MM.1S (cell line): Measurements from ENCODE around the gene NEDD4L.

Source experiments
- DNase-seq: peaks from one replicate; pipeline ENCODE4 v3.0.0-alpha.2; 2015
- H2AFZ ChIP-seq: fragments of 300-600 bp; sonication (generic); 2 replicates; pipeline ENCODE4 v1.6.0; 2016; ENCODE audit warnings: antibody characterized with exemption, low read length
- H3F3A ChIP-seq: fragments of 300-600 bp; sonication (generic); 2 replicates; pipeline ENCODE4 v1.6.1; 2016; ENCODE audit warnings: mild to moderate bottlenecking, antibody characterized with exemption, low read length, moderate library complexity, mixed read lengths; ENCODE audit not compliant: insufficient read depth
- H3K27ac ChIP-seq: fragments of 300-600 bp; sonication (generic); 2 replicates; pipeline ENCODE4 v1.5.1; 2016; ENCODE audit warnings: mild to moderate bottlenecking, low read length
- H3K27me3 ChIP-seq: fragments of 300-600 bp; sonication (generic); replicated peaks from 2 replicates; pipeline ENCODE4 v1.6.0; 2016; ENCODE audit warnings: low read length; ENCODE audit not compliant: insufficient read depth
- H3K36me3 ChIP-seq: fragments of 300-600 bp; sonication (generic); replicated peaks from 2 replicates; pipeline ENCODE4 v1.6.1; 2016; ENCODE audit warnings: mild to moderate bottlenecking, low read length, mixed read lengths; ENCODE audit not compliant: insufficient read depth
- H3K4me1 ChIP-seq: fragments of 300-600 bp; sonication (generic); 2 replicates; pipeline ENCODE4 v1.6.1; 2016; ENCODE audit warnings: low read length, mixed read lengths
- H3K4me2 ChIP-seq: fragments of 300-600 bp; sonication (generic); 2 replicates; pipeline ENCODE4 v1.6.0; 2016; ENCODE audit warnings: low read depth, low read length
- H3K4me3 ChIP-seq: fragments of 300-600 bp; sonication (generic); 2 replicates; pipeline ENCODE4 v1.5.1; 2016; ENCODE audit warnings: low read length, mixed read lengths
- H3K79me2 ChIP-seq: fragments of 300-600 bp; sonication (generic); 2 replicates; pipeline ENCODE4 v1.6.1; 2016; ENCODE audit warnings: mixed run types, low read length, mixed read lengths
- H3K9ac ChIP-seq: fragments of 300-600 bp; sonication (generic); 2 replicates; pipeline ENCODE4 v1.6.1; 2016; ENCODE audit warnings: low read length, mixed read lengths
- H3K9me2 ChIP-seq: fragments of 300-600 bp; sonication (generic); replicated peaks from 2 replicates; pipeline ENCODE4 v1.6.1; 2016; ENCODE audit warnings: mild to moderate bottlenecking, low read length, mixed read lengths; ENCODE audit not compliant: insufficient read depth
- H3K9me3 ChIP-seq: fragments of 300-600 bp; sonication (generic); replicated peaks from 2 replicates; pipeline ENCODE4 v1.6.1; 2016; ENCODE audit warnings: mild to moderate bottlenecking, low read length, mixed read lengths; ENCODE audit not compliant: insufficient read depth
- H4K20me1 ChIP-seq: fragments of 300-600 bp; sonication (generic); 2 replicates; pipeline ENCODE4 v1.6.1; 2016; ENCODE audit warnings: mild to moderate bottlenecking, low read length, moderate library complexity, mixed read lengths; ENCODE audit not compliant: insufficient read depth
- CTCF ChIP-seq: fragments of 300-600 bp; sonication (generic); IDR thresholded peaks from 2 replicates; pipeline ENCODE4 v1.5.1; 2016; ENCODE audit warnings: antibody characterized with exemption, low read length, mixed read lengths
- EZH2 ChIP-seq: fragments of 300-600 bp; sonication (generic); optimal IDR thresholded peaks from 2 replicates; pipeline ENCODE3; 2017; ENCODE audit warnings: low read depth, mild to moderate bottlenecking, antibody characterized with exemption, low read length, mixed read lengths
- EZH2phosphoT487 ChIP-seq: fragments of 300-600 bp; sonication (generic); IDR thresholded peaks from 2 replicates; pipeline ENCODE4 v1.6.1; 2018; ENCODE audit warnings: antibody characterized with exemption, low read length

NEDD4L gene

GRCh38 chr18:58239879-58240278, 195.9 kb downstream of the NEDD4L start:
- Histone ChIP-seq H4K20me1 (no peaks in the 10 kb centered on the region), H3K9me3 (no peaks in the 10 kb centered on the region), H3K4me1 (no peaks in the 10 kb centered on the region), H3K36me3 (no peaks in the 10 kb centered on the region), H3K79me2 (no peaks in the 10 kb centered on the region), H3K9ac (no peak overlapping the region), H3K4me3 (no peak overlapping the region), H3K9me2 (no peaks in the 10 kb centered on the region), H3K27ac (no peak overlapping the region), H3K27me3 (no peaks in the 10 kb centered on the region), H3F3A (no peaks in the 10 kb centered on the region), H3K4me2 (no peak overlapping the region), H2AFZ (no peak overlapping the region)
- DNase-seq: no peak
- TF ChIP-seq CTCF (no peak), EZH2 (no peak), EZH2phosphoT487 (no peak)

DNA sequence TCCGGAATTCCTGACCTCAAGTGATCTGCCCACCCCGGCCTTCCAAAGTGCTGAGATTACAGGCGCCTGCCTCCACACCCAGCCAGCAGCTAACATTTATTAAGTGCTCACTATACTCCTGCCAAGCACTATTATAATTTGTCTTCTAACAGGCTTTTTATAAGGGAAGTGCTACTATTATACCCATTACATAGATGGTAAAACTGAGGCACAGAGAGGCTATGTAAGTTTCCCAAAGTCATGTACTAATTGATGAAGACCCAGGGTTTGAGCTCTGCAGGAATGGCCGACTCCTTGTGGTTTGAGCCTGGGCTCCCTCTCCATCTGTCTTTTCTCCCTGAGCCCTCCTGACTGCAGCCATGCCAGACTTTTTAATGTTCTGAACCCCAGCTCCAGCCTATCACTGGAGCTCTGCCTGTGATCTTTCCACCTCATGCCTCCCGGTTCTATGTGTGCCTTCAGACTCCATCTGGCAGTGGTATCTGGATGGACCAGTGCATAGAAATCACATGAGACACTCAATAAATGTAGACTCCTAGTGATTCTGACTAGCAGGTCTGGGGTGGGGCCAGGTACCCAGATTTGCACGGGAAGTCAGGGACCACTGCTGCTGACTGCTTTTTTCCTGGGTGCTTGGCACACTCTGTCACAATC, 197.1 kb downstream of the NEDD4L start:
- H3K27ac ChIP-seq: no peak overlapping the region
- no peaks in the 10 kb centered on the region for H3K79me2 ChIP-seq
- H3K4me3 ChIP-seq: no peak overlapping the region
- no peaks in the 10 kb centered on the region for H3K27me3 ChIP-seq
- no peaks in the 10 kb centered on the region for H4K20me1 ChIP-seq
- no peaks in the 10 kb centered on the region for H3K36me3 ChIP-seq
- DNase-seq: no peak
- H3K4me1 ChIP-seq: no peaks in the 10 kb centered on the region
- H3K9me3 ChIP-seq: no peaks in the 10 kb centered on the region
- no peak overlapping the region for H2AFZ ChIP-seq
- H3K4me2 ChIP-seq: no peak overlapping the region
- no peak overlapping the region for H3K9ac ChIP-seq
- H3K9me2 ChIP-seq: no peaks in the 10 kb centered on the region
- TF ChIP-seq EZH2 (no peak), CTCF (no peak), EZH2phosphoT487 (no peak)
- no peaks in the 10 kb centered on the region for H3F3A ChIP-seq

DNA sequence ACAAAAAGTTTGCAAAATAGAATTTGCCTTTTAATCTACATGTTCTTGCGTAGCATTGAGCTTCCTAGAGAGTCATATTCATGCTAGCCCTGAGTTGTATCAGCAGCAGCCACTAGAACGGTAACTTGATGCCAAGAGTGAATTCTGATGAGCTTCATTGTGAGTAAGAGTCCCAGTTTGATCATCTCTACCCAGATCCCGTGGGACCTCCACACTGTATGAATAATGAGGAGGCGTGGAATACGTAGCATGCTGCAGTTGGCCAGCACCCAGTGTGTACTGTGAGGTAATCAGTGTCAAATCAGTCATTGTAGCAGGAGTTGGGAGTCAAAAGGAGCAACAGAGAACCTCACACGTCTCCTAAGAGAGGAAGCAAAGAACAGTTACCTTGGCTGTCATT, 197.9 kb downstream of the NEDD4L start:
- Histone ChIP-seq H4K20me1 (no peaks in the 10 kb centered on the region), H3K9ac (no peak overlapping the region), H3K4me1 (no peaks in the 10 kb centered on the region), H3K9me2 (no peaks in the 10 kb centered on the region), H3F3A (no peaks in the 10 kb centered on the region), H3K36me3 (no peaks in the 10 kb centered on the region), H3K4me3 (no peak overlapping the region), H3K27ac (no peak overlapping the region), H3K9me3 (no peaks in the 10 kb centered on the region), H3K79me2 (no peaks in the 10 kb centered on the region), H3K27me3 (no peaks in the 10 kb centered on the region), H3K4me2 (no peak overlapping the region), H2AFZ (no peak overlapping the region)
- TF ChIP-seq EZH2 (no peak), CTCF (no peak), EZH2phosphoT487 (no peak)
- DNase-seq: no peak
